Measurements from ENCODE around the gene FAM180A.

DNA sequence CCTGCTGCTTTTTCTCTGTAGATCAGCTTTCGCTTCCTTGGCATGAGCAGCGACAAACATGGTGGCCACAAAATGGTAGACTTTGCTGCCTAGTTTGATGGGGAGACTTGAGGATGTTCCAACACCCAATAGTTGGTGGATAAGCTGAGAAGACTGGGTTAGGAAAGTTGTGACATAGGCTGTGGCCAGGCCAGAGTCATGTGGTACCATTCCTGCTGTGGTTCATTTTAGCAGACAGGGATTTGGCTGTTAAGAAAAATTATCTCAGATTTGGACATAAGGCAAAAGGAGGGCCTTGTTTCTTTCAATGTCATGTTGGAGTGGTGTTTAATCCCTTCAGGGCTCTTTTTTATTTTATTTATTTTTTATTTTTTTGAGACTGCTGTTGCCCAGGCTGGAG lies 26.6 kb upstream of the FAM180A start:
- TF ChIP-seq POLR2A (IDR thresholded peaks at IDR 0.05; ENCODE audit: control extremely low read depth in 1 of 2, low read depth in 2 of 2, low read length in 2 of 2) (no peak), RFX5 (IDR thresholded peaks at IDR 0.05; ENCODE audit: borderline replicate concordance, low read depth, low read length) (no peak)
- TF ChIP-seq, protein P1, sequence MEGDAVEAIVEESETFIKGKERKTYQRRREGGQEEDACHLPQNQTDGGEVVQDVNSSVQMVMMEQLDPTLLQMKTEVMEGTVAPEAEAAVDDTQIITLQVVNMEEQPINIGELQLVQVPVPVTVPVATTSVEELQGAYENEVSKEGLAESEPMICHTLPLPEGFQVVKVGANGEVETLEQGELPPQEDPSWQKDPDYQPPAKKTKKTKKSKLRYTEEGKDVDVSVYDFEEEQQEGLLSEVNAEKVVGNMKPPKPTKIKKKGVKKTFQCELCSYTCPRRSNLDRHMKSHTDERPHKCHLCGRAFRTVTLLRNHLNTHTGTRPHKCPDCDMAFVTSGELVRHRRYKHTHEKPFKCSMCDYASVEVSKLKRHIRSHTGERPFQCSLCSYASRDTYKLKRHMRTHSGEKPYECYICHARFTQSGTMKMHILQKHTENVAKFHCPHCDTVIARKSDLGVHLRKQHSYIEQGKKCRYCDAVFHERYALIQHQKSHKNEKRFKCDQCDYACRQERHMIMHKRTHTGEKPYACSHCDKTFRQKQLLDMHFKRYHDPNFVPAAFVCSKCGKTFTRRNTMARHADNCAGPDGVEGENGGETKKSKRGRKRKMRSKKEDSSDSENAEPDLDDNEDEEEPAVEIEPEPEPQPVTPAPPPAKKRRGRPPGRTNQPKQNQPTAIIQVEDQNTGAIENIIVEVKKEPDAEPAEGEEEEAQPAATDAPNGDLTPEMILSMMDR (IDR thresholded peaks at IDR 0.05; ENCODE audit: control extremely low read depth in 1 of 3, insufficient read depth in 1 of 3, low read depth in 1 of 3, low read length in 3 of 3) = no peak
